Esophagus squamous epithelium (tissue), 5 donors: Measurements from ENCODE around the gene CDC42. TPM values are rescaled to one million over a fixed set of nuclear protein-coding genes. Genes with fewer than 3 reads are reported as not detected.
A peak's percentile ranks its signal among the peaks of the same experiment; 100 is the strongest.

Experiments used
- DNase-seq: peaks from one replicate; lab custom pipeline; 2025; lab: John Stamatoyannopoulos, UW
- H3K27ac ChIP-seq, 4 donors: fragments of 200-600 bp; sonication (generic); one replicate each; pipeline ENCODE4 v1.5.1; 2016 to 2019; ENCODE audit warnings: mild to moderate bottlenecking in 1 of 4
- H3K27me3 ChIP-seq, 4 donors: fragments of 200-600 bp; sonication (generic); 1 replicate in 3 of 4; 2 replicates in 1 of 4; pipeline versions ENCODE4 v1.5.1 to v1.6.0; 2017 to 2021; ENCODE audit warnings: antibody characterized with exemption in 1 of 4
- H3K36me3 ChIP-seq, 3 donors: fragments of 200-600 bp; sonication (generic); one replicate each; pipeline ENCODE4 v1.5.1; 2016 to 2019
- H3K4me1 ChIP-seq, 3 donors: fragments of 200-600 bp; sonication (generic); one replicate each; pipeline ENCODE4 v1.5.1; 2017 to 2019
- H3K4me3 ChIP-seq, 4 donors: fragments of 200-600 bp; sonication (generic); 1 replicate in 3 of 4; 2 replicates in 1 of 4; pipeline ENCODE4 v1.5.1; 2016 to 2019; ENCODE audit warnings: mild to moderate bottlenecking in 2 of 4, moderate library complexity in 1 of 4
- H3K9me3 ChIP-seq, 3 donors: fragments of 200-600 bp; sonication (generic); one replicate each; pipeline ENCODE4 v1.5.1; 2016 to 2019
- CTCF ChIP-seq, 6 experiments: fragments of 450-650 bp in 4 of 6; fragments of 200-600 bp in 2 of 6; sonication (generic) in 2 of 6; IDR thresholded peaks; one replicate each; pipeline ENCODE4 v1.5.1; 2016 to 2019; ENCODE audit warnings: antibody characterized with exemption in 6 of 6, mild to moderate bottlenecking in 4 of 6, moderate library complexity in 4 of 6
- POLR2A ChIP-seq, 4 donors: fragments of 450-650 bp; IDR thresholded peaks; one replicate each; pipeline ENCODE4 v1.6.1; 2017; ENCODE audit warnings: antibody characterized with exemption in 4 of 4, mild to moderate bottlenecking in 4 of 4, moderate library complexity in 3 of 4
- WGBS, 2 donors: methylation state at CpG; one replicate each; pipeline ENCODE4 v1.1.5; 2018; 5-methylcytosine and 5-hydroxymethylcytosine counted together
- intact Hi-C: fragments of 100-400 bp; cut with DNase I; formaldehyde crosslinking; loops from one replicate; pipeline ENCODE4 v1.15.0; 2022
- small RNA-seq, 4 donors: library from RNA; depleted of rRNA; stranded (forward); fragments of <200 nt; gene quantifications; one replicate each; pipeline ENCODE3, GENCODE V24; 2016
- total RNA-seq, 4 donors: library from RNA; depleted of rRNA; stranded (reverse); fragments of >200 nt; gene quantifications; one replicate each; pipeline ENCODE4 v1.1.0, GENCODE V29; 2016
- donor health status: DM: yes; HTN: yes; CAD: no.

Gene CDC42
- total RNA-seq, 4 donors from 2014 or later = 157 to 259 (median 192) TPM

- intact Hi-C loops = no loop called here
- peaks cover 33 to 83% (median 53%) of the 10 kb centered on the region in 3 donors for H3K4me1 ChIP-seq
These were observed 86.6 kb downstream of the CDC42 start for GRCh38 chr1:22139066-22139594.

GRCh38 chr1:22139817-22140216 lies 87.3 kb downstream of the CDC42 start:
- Histone ChIP-seq H3K27me3 (peaks cover 0 to 55% (median 0%) of the 10 kb centered on the region in 4 donors), H3K9me3 (no peaks in the 10 kb centered on the region), H3K4me3 (no peak overlapping the region), H3K27ac (peak overlapping the region in 1 of 4 donors; percentile 0), H3K36me3 (no peaks in the 10 kb centered on the region), H3K4me1 (peaks cover 33 to 81% (median 53%) of the 10 kb centered on the region in 3 donors)
- WGBS, 2 donors = 100% methylated on average over 2 of the region's 12 CpGs; no CpG with 5 or more reads in 1 of the 2 donors
- no peak for DNase-seq
- TF ChIP-seq CTCF (IDR thresholded peaks at IDR 0.05) (no peak), POLR2A (IDR thresholded peaks at IDR 0.05) (no peak)
- intact Hi-C loops = no loop called here

More at GRCh38 chr1:22139066-22139594, 86.6 kb downstream of the CDC42 start:
- no peaks in the 10 kb centered on the region for H3K36me3 ChIP-seq
- H3K4me3 ChIP-seq = no peak overlapping the region
- H3K27ac ChIP-seq = peak overlapping the region in 2 of 4 donors; percentile 9 to 39
- TF ChIP-seq POLR2A (IDR thresholded peaks at IDR 0.05) (no peak), CTCF (IDR thresholded peaks at IDR 0.05) (no peak)
- peaks cover 0 to 48% (median 0%) of the 10 kb centered on the region in 4 donors for H3K27me3 ChIP-seq
- 66 to 72% methylated on average over 14 to 15 of the region's 15 CpGs for WGBS, 2 donors
- H3K9me3 ChIP-seq = no peaks in the 10 kb centered on the region
- no peak for DNase-seq

Small RNA genes within 50 kb of the gene (small RNA-seq; reads per million reads assigned to genes)
- gene RN7SL186P (0 reads per million in 4 donors), gene RNU6-776P (0 reads per million in 4 donors)

Other genes with a start within 250 kb of the CDC42 start
- not detected for gene LDLRAD2, start 240.4 kb upstream of the CDC42 start, total RNA-seq
- 100 to 1,000 TPM in 1 of 4 donors, 10 to 100 TPM in 3; 44.9 to 107 (median 54.2) TPM for gene HSPG2, start 115.4 kb upstream of the CDC42 start, total RNA-seq
- not detected for gene CELA3B, start 75.7 kb upstream of the CDC42 start, total RNA-seq
- not detected for gene CELA3A, start 51.1 kb upstream of the CDC42 start, total RNA-seq
- gene WNT4, start 90.4 kb downstream of the CDC42 start, total RNA-seq = 10 to 100 TPM in 1 of 4 donors, 1 to 10 TPM in 3; 4.8 to 11.9 (median 6.6) TPM